Spinal cord (tissue), 10 donors: ENCODE data around the gene CHCHD1. TPM values are rescaled to one million over a fixed set of nuclear protein-coding genes. Genes with fewer than 3 reads are reported as not detected.

Experiments used
- DNase-seq, 6 donors: peaks; one replicate each; pipeline versions ENCODE4 v3.0.0 to v3.0.0-alpha.2; 2013 to 2015; ENCODE audit warnings: low spot score in 6 of 6, low read depth in 4 of 6
- H3K27ac ChIP-seq: one replicate; pipeline ENCODE4 v1.5.1; 2013; ENCODE audit warnings: low read depth, low read length, control low read depth
- H3K27me3 ChIP-seq: one replicate; pipeline ENCODE4 v1.6.1; 2013; ENCODE audit warnings: low read length; ENCODE audit not compliant: control insufficient read depth, insufficient read depth
- H3K36me3 ChIP-seq: one replicate; pipeline ENCODE4 v1.6.1; 2013; ENCODE audit warnings: low read length; ENCODE audit not compliant: control insufficient read depth, insufficient read depth
- H3K4me1 ChIP-seq: one replicate; pipeline ENCODE4 v1.6.1; 2013; ENCODE audit warnings: low read length; ENCODE audit not compliant: control insufficient read depth, insufficient read depth
- H3K4me3 ChIP-seq: one replicate; pipeline ENCODE4 v1.5.1; 2013; ENCODE audit warnings: low read depth, low read length, control low read depth
- H3K9me3 ChIP-seq: one replicate; pipeline ENCODE4 v1.6.1; 2013; ENCODE audit warnings: low read length; ENCODE audit not compliant: control insufficient read depth, insufficient read depth
- WGBS: methylation state at CpG from one replicate; pipeline ENCODE4 v1.1.5; 2013; ENCODE audit warnings: missing lambda C conversion rate; ENCODE audit not compliant: insufficient coverage; 5-methylcytosine and 5-hydroxymethylcytosine counted together
- polyA plus RNA-seq, 2 donors: library from polyadenylated mRNA; unstranded; fragments of 120-200 nt; gene quantifications; one replicate each; pipeline ENCODE4 v1.2.1, GENCODE V29; 2013; ENCODE audit not compliant: insufficient read length in 2 of 2
- total RNA-seq, 2 donors: library from RNA; depleted of rRNA in 1 of 2; stranded (reverse); fragments of 120-200 nt in 1 of 2; fragments of >200 nt in 1 of 2; gene quantifications; one replicate each; pipeline versions ENCODE4 v1.2.3 to v1.2.4, GENCODE V29; 2013 to 2014
- donor health status: healthy.

CHCHD1 gene
- total and polyA plus RNA-seq, 4 donors: 22.4 to 44.6 (median 42.0) TPM

GRCh38 chr10:73798087-73798486, 16.2 kb downstream of the CHCHD1 start:
- no peak for DNase-seq
- no peaks in the 10 kb centered on the region for H3K27me3 ChIP-seq
- H3K4me3 ChIP-seq: no peak overlapping the region
- no peaks in the 10 kb centered on the region for H3K4me1 ChIP-seq
- peaks cover 98% of the 10 kb centered on the region for H3K36me3 ChIP-seq
- WGBS: 92% methylated on average over 6 of the region's 6 CpGs
- no peaks in the 10 kb centered on the region for H3K9me3 ChIP-seq
- H3K27ac ChIP-seq: no peak overlapping the region

- H3K27me3 ChIP-seq: no peaks in the 10 kb centered on the region
- H3K9me3 ChIP-seq: no peaks in the 10 kb centered on the region
- no peak overlapping the region for H3K27ac ChIP-seq
- 95% methylated on average over 8 of the region's 10 CpGs for WGBS
- no peak overlapping the region for H3K4me3 ChIP-seq
- no peak for DNase-seq
- peaks cover 97% of the 10 kb centered on the region for H3K36me3 ChIP-seq
- no peaks in the 10 kb centered on the region for H3K4me1 ChIP-seq
Observed at GRCh38 chr10:73798927-73799560, 17.2 kb downstream of the CHCHD1 start.

DNA sequence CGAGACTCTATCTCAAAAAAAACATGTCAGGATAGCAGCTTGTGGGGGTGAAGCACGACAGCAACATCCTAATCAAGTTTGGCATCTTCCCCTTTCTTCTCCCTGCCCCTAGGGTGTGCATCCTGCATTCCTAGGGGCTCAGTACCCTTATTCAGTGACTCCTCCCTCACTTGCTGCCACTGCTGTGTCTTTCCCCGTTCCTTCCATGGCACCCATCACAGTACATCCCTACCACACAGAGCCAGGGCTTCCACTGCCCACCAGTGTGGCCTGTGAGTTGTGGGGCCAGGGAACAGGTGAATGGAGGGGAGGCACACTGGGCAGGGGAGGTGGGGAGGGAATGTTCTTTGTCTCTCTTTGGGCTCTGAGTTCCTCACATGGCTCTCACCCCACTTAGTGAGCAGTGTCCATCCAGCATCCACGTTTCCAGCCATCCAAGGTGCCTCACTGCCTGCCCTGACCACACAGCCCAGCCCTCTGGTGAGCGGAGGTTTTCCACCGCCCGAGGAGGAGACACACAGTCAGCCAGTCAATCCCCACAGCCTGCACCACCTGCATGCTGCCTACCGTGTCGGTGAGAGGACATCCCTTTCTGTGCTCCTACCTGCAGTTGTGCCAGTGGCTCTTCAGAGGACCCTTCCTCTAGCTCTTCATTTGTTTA, 18.2 kb downstream of the CHCHD1 start:
- H3K4me1 ChIP-seq: no peaks in the 10 kb centered on the region
- no peaks in the 10 kb centered on the region for H3K27me3 ChIP-seq
- peaks cover 95% of the 10 kb centered on the region for H3K36me3 ChIP-seq
- no peak for DNase-seq
- WGBS: 80% methylated on average over 6 of the region's 9 CpGs
- no peak overlapping the region for H3K27ac ChIP-seq
- no peaks in the 10 kb centered on the region for H3K9me3 ChIP-seq
- H3K4me3 ChIP-seq: no peak overlapping the region

GRCh38 chr10:73800560-73801252, 18.9 kb downstream of the CHCHD1 start:
- no peak overlapping the region for H3K27ac ChIP-seq
- H3K4me1 ChIP-seq: no peaks in the 10 kb centered on the region
- 82% methylated on average over 12 of the region's 20 CpGs for WGBS
- DNase-seq: no peak
- H3K36me3 ChIP-seq: peaks cover 96% of the 10 kb centered on the region
- no peaks in the 10 kb centered on the region for H3K9me3 ChIP-seq
- no peak overlapping the region for H3K4me3 ChIP-seq
- no peaks in the 10 kb centered on the region for H3K27me3 ChIP-seq

GRCh38 chr10:73801253-73801590, 19.4 kb downstream of the CHCHD1 start:
- H3K4me1 ChIP-seq: no peaks in the 10 kb centered on the region
- H3K36me3 ChIP-seq: peaks cover 96% of the 10 kb centered on the region
- WGBS: 93% methylated on average over 13 of the region's 13 CpGs
- no peak overlapping the region for H3K4me3 ChIP-seq
- no peak overlapping the region for H3K27ac ChIP-seq
- DNase-seq: no peak
- no peaks in the 10 kb centered on the region for H3K27me3 ChIP-seq
- H3K9me3 ChIP-seq: no peaks in the 10 kb centered on the region

DNA sequence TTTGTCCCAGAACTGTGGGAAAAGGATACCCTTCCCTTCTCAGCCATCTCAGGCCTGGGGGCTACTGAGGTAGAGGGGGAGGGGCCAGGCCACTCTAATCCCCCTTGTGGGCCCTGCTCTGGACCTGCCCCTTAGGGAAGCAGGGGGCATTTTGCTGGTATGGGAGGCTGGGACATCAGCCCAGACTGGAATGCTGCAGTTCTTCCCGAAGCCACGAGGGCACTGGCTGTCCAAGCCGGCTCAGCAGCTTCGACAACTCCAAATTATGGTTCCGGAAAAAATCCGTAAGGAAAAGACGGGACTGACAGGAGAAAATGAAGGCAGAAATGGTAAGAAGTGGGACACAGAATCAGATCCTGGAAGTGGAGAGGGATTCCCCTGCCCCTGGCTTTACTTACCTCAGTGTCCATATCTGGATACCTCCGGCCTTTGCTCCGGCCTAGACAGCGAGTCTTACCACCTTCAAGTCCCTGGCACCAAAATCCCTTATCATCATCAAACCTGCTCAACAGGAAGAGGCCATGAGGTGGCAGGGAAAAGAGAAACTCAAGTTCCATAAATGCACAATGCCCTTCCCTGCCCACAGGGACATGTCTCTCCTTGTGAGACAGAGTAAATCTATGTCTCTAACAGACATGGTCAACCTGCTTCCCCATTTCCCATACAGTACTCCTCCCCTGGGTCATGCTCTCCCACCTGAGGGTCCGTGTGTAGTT, 20.6 kb downstream of the CHCHD1 start:
- Histone ChIP-seq H3K4me1 (no peaks in the 10 kb centered on the region), H3K4me3 (no peak overlapping the region), H3K36me3 (peaks cover 96% of the 10 kb centered on the region), H3K27me3 (no peaks in the 10 kb centered on the region), H3K9me3 (no peaks in the 10 kb centered on the region), H3K27ac (no peak overlapping the region)
- WGBS: 85% methylated on average over 9 of the region's 11 CpGs
- DNase-seq: no peak

GRCh38 chr10:73803680-73804286, 21.9 kb downstream of the CHCHD1 start:
- no peak for DNase-seq
- Histone ChIP-seq H3K27ac (no peak overlapping the region), H3K27me3 (no peaks in the 10 kb centered on the region), H3K4me3 (no peak overlapping the region), H3K9me3 (no peaks in the 10 kb centered on the region), H3K4me1 (no peaks in the 10 kb centered on the region), H3K36me3 (peaks cover 97% of the 10 kb centered on the region)

DNA sequence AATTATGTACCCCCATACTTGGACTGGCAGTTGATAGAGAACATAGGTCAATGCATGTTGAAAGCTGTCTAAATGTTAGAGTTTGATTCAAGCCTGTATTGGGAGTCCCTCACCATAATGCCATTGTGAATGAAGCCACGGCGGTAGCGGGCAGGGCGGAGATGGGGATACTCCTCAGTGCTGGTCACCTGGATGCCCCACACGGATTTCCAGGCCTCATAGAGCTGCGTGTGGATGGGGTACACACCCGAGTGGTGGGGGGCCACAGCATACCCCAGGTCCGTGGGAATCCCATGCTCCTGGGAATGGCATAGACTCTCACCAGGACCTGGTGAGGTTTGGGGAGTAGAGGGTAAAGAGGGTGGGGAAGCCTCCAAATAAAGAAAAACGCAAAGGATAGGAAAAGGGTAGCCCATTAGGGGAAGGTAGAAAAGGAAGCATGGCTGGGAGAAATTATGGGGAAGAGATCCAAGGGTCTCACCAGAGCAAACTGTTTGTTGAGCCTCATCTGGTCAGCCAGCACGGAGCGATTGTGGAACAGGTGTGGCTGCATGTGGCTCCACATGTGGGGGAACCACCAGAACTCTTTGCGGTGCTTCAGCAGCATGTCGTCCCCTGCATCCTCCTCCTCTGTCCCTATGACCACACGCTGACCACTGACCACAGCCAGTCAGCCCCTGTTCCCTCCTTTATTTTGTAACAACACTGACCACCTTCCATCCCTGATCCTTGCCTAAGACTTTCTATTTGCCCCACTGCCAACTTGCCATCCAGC, 24.5 kb downstream of the CHCHD1 start:
- no peak overlapping the region for H3K4me3 ChIP-seq
- 97% methylated on average over 14 of the region's 14 CpGs for WGBS
- H3K36me3 ChIP-seq: peaks cover 80% of the 10 kb centered on the region
- peaks cover 4% of the 10 kb centered on the region for H3K4me1 ChIP-seq
- H3K27me3 ChIP-seq: no peaks in the 10 kb centered on the region
- H3K27ac ChIP-seq: no peak overlapping the region
- no peak for DNase-seq
- no peaks in the 10 kb centered on the region for H3K9me3 ChIP-seq

GRCh38 chr10:73807471-73807870, 25.6 kb downstream of the CHCHD1 start:
- Histone ChIP-seq H3K27me3 (no peaks in the 10 kb centered on the region), H3K4me3 (no peak overlapping the region), H3K27ac (no peak overlapping the region), H3K9me3 (no peaks in the 10 kb centered on the region), H3K36me3 (peaks cover 69% of the 10 kb centered on the region), H3K4me1 (peaks cover 9% of the 10 kb centered on the region)
- no peak for DNase-seq
- 99% methylated on average over 14 of the region's 14 CpGs for WGBS
